Stimulated activated CD8-positive, alpha-beta memory T cell treated with anti-CD3 and anti-CD28 coated beads, Interleukin-4, amount 100 ng/mL, for 24 hours (primary cell): ENCODE results near the gene CLIP3.
A peak's percentile ranks its signal among the peaks of the same experiment; 100 is the strongest.

Experiments used
- DNase-seq: peaks from one replicate; pipeline ENCODE4 v3.0.0-alpha.2; 2020; ENCODE audit warnings: low read depth

CLIP3 gene

DNA sequence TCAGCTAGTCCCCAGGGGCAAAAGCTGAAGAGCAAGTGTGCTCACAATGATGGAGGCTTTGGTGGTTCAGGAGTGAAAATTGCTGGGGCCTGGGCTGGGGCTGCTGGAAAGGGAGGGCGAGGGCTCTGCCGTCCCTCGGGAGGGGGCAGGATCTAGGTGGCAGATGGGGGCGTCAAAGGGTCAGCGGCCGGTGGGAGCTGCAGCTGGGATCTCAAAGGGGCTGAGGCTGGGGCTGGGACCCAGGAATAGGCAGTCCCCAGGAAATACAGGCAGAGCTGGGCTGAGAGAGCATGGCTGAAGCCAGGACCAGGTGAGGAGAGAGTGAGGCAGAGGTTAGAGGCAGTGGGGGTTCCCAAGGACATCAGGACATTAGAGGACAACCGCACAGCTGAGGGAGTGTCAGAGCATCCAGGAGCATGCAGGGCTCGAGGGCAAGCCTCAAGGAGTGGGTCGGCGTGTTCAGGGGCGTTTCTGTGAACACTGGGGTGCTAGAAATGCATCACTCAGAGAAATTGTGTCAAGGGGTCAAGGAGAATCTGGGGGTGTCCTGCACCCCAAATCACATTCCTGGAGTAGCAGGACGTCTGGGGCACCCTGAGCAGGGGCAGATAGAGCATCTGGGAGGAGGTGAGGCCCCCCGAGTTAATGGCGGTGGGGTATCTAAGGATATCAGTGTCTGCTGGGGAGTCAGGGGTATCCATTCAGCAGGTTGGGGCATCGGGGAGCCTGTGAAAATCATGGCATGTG, 22.9 kb downstream of the CLIP3 start:
- DNase-seq: no peak

DNA sequence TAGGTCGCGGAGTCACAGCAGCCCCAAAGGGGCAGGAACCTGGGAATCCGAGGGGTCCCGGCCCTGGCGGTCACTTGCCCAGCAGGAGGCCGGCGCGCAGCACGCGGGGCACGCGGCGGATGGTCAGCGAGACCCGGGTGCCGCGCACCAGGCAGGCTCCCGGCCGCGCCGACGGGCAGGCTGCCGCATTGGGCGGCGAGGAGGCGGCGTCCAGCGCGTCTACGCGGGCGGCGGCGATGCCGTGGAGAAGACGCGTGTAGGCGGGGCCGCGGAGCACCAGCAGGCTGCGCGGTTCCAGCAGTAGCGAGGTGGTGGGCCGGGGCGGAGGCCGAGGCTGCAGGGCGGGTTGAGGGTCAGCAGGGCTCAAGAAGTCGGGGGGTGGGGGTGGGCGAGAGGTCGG, 23.5 kb downstream of the CLIP3 start:
- peak; percentile 34 for DNase-seq

DNA sequence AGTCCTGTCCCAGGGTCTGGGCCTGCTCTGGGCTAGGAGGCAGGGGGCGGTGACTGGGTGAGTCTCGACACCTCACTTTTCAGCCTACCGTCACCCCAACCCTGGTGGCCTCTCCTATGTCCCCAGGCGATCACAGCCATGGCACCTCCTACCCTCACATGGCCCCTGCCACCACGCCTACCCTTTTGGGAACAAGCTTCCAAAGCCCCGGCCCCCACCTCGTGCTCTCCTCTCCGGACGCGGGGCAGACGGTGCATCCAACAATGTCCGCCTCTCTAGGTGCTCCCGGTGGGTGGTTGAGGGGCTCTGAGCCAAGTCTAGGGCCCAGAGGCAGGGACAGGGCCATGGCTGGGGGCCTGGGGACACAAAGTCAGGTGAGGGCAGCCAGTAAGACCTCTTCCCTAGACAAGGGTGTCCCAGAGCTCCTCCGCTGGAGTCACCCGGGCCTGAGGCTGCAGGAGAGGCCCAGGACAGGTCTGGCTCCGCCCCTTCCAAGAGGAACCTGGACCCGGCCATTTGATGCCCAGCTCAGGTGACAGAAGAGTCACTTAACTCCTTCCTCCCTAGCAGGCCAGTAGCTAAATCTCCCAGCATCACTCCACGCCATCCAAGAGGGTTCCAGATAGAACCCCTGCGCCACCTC, 24.2 kb downstream of the CLIP3 start, which contains the start of gene SYNE4:
SYNE4 (minus strand) TSS at position 478 of the 643 bp plus-strand sequence; CDS start at position 346, 132 bp downstream.
- no peak for DNase-seq

DNA sequence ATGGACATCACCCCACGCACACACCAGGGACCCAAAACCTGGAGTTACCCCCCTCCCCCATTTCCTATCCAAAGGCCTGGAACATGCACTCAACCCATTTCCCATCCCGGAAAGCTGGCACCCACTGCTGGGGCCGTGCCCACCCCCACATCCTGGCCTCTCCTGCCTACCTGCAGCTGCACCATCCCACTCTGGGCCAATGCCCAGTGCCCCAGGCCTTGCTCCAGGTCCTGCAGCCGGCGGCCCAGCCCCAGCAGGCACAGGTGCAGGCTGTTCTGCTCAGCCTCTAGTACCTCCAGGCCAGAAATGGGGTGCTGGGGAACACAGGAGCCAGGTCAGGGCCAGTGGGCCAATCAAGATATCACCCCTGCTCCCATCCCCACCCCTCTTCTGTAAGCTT, 25.7 kb downstream of the CLIP3 start:
- DNase-seq: no peak

DNA sequence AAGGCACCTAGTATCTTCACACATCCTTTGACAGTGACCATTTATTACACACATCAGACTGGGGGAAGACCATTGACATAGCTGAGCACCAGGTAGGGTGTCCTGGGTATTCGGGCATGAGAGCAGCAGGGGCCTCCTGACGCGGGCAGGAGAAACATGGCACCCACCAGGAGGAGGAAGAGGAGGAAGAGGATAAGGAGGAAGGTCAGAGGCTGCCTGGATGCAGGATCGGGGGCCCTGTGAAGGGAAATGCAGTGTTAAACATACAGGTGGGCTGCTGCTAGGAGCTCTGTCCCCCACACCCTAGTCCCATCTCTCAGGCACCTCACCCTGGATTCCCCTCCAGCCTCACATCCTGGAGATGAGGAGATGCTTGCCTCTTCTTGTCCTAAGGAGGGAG, 29.4 kb downstream of the CLIP3 start:
- no peak for DNase-seq

DNA sequence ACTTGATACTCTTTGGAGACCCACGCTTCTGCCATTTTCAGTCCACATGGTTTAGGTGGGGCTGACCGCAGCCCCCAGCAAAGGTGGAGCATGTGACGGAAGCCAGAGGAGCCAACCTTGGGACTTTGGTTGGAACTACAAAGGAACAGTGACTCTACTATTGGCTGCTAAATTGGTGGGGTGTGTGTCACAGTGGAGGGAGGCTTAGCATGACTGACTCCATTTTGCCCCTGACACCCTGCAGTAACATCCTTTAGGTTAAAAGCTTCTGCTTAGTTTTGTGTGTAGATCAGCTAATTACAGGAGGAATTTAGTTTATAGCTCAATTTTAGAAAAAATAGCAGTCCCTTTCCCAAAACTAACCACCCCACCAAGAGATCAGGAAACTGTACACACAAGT, 31.1 kb downstream of the CLIP3 start:
- no peak for DNase-seq

DNA sequence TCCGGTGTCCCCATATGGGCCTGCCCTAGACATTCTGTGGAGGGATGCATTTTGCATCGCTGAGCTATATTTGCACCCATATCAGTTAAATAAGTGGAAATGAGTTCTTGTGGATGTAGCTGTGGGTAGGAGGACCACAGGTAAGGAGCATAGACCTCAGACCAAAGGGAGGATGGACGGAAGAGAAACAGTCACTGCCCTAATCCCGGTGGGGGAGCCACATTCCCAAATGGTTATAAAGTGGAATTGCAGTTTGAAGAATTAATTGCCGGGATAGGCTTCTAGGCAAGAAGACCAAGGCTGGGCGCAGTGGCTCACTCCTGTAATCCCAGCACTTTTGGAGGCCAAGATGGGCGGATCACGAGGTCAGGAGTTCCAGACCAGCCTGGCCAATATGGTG, 35.9 kb downstream of the CLIP3 start:
- DNase-seq: no peak

DNA sequence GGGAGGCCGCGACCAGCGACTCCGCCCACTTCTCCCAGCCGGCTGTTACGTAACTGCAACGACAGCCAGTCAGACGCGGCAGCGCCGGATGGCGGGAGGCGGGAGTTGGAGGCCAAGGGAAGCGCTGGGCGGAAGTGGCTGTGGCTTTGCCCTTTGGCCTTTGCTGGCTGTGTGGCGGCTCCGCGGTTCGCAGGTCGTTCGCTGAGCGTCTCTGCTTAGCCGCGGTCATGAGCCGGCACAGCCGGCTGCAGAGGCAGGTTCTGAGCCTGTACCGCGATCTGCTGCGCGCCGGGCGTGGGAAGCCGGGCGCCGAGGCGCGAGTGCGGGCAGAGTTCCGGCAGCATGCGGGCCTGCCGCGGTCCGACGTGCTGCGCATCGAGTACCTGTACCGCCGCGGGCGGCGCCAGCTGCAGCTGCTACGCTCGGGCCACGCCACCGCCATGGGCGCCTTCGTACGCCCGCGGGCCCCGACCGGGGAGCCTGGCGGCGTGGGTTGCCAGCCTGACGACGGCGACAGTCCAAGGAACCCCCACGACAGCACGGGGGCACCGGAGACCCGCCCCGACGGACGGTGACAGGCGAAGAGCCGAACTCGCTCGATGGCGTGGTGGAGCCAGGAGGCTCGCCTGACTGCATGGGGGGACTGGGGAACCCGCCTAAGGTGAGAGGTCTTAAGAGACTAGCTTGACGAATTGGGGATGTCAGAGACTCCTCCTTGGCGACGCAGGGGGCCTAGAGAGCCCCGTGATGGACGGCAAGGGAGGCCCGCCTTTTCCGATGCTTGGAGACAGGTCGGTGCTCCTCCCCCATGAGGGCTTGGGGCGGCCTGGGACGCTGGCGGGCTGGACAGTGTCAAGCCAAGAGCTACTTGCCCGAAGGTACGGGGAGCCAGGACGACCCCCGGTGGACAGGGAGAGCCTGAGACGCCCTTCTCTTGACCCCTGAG, 37.4 kb downstream of the CLIP3 start, which contains the start of gene SDHAF1:
SDHAF1 (plus strand) TSS at position 141 of the 946 bp plus-strand sequence; CDS start at position 228, 87 bp downstream.
- DNase-seq: peak; percentile 94

DNA sequence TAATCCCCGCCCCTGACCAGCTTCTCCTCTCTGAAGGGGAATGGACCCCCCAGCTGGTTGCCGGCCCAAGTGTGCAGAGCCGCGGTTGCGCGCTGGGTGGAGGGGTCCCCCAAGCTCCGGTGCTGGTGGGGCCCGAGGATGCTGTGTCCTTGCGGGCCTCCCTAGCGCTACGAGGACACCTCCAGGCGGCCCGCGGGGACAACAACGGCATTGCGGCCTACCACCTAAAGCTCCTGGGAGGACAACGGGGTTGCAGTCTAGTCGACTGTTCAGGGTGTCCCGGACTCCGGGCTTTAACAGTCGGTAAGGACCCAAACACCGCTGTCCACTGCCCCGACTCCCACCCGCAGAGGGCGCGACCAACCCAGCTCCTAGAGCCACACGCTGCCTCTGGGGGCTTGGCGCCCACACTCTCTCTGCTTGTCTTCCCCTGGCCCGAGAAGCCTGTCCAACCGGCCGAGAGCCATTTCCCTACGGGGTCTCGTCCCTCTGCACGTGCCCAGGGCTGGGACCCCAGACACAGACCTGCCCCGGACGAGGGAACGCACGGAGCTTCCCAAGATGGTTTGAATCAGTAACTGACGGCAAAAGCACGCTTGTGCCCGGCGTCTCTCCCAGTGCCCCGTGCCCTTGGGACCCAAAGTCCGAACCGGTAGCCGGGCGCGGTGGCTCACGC, 38.6 kb downstream of the CLIP3 start:
- no peak for DNase-seq

DNA sequence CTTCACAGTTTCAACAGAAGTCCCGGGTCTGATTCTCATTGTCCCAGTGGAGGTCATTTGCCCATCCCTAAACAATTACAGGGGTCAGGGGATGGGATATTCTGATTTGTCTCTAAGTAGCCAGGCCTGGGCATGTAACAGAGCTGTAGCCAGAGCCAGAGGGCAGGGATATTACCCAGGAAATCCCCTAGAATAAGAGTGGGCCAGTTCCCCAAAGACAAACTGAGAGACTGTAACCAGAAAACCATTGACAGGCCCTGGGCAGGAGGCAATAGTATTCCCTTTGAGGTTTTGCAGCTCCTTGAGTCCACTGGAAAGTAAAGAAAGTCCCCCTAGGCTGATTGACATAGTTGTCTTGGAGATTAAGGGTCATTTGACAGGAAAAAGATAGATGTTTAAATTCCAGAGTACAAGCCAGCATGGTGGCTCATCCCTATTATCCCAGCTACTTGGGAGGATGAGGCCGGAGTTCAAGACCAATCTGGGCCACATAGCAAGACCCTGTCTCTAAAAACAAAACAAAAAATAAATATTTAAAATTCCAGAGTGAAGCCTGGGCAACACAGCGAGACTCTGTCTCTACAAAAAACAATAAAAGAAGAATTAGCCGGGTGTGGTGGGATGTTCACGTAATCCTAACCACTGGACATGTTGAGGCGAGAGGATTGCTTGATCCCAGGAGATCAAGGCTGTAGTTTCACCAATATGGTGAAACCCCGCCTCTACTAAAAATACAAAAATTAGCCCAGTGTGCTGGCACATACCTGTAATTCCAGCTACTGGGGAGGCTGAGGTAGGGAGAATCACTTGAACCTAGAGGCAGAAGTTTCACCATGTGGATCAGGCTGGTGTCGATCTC, 39.5 kb downstream of the CLIP3 start:
- no peak for DNase-seq

DNA sequence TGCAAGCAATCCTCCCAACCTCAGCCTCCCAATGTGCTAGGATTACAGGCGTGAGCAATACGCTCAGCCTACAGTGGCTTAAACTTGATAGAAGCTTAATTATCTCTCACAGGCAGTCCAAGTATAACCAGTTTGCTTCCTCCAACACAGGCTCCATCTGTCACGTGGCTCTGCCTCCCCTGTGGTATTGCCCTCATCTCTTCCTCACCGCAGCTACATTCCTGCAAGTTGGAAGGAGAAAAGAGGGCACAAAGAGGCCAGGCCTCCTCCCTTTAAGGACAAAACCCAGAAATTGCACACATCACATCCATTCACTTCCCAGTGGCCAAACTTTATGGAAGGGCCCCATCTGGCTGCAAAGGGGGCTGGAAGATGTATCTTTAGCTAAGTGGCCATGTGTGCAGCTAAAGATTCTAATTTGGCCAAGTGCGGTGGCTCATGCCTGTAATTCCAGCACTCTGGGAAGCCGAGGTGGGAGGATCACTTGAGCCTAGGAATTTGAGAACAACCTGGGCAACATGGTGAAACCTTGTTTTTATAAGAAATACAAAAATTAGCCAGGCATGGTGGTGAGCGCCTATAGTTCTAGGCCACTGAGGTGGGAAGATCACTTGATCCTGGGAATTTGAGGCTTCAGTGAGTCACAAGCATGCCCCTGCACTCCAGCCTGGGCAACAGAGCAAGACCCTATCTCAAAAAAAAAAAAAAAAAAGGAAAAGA, 40.8 kb downstream of the CLIP3 start:
- no peak for DNase-seq

DNA sequence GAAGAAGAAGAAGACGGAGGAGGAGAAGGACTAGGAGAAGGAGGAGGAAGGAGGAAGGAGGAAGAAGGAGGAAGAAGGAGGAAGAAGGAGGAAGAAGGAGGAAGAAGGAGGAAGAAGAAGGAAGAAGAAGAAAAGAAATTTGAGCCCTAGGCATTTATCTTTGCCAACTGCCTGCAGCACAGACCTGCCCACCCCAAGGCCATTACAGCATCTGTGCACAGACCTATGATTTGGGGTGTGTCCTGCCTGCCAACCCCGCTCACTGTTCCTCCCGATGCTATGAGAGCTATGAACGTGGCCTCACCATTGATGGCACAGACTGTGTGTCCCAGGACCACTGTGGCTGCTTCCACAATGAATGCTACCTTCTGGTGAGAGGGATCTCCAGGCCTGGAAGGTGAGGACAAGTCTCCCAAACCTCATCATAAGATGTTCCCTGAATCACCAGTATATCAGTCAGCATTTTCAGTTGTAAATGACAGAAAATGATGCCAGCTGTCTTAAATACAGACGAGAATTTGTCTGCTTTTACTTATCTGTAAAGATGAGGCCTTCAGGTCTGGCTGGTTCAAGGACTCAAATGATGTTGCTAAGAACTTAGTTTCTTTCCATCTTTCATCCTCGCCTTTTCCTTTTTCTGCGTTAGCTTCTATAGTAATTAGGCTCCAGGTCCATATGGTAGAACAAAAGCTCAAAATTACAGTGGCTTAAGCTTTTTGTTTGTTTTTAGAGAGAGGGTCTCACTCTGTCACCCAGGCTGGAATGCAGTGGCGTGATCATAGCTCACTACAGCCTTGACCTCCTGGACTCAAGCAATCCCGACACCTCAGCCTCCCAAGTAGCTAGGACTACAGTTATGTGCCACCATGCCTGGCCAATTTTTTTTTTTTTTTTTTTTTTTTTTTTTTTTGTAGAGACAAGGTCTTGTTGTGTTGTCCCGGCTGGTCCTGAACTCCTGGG, 41.6 kb downstream of the CLIP3 start:
- DNase-seq: no peak

DNA sequence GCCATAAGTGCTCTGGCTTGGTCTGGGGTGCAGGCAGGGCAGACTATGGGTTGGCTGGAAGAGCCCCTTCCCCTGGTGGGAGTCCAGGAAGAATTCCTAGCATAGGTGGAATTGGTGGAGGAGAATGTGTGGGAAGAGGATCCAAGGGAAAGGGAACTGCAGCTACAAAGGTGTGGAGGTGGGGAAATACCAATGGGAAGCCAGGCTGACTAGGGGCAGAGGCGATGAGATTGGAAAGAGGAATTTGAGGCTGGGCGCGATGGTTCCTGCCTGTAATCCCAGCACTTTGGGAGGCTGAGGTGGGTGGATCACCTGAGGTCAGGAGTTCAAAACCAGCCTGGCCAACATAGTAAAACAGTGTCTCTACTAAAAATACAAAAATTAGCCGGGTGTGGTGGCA, 42.5 kb downstream of the CLIP3 start:
- no peak for DNase-seq

DNA sequence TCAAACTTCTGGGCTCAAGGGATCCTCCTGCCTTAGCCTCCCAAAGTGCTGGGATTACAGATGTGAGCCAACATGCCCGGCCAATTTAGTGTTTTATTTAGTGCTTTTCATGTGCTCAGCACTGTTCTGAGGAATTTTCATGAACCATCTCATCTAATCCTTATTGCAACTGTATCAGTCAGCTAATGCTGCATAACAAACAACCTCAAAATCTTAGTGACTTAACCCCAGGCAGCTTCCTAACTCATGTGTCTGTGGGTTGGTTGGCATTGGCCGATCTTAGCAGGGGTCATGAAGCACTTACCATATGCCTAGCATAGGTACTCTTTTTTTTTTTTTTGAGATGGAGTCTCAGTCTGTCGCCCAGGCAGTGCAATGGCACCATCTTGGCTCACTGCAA, 43.8 kb downstream of the CLIP3 start:
- no peak for DNase-seq

DNA sequence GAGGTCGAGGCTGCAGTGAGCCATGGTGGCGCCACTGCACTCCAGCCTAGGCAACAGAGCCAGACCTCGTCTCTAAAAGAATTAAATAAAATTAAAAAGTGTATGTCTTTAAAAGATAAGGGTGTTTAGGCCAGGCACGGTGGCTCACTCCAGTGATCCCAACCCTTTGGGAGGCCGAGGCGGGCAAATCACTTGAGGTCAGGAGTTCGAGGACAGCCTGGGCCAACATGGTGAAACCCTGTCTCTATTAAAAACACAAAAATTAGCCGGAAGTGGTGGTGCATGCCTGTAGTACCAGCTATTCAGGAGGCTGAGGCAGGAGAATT, 45.1 kb downstream of the CLIP3 start:
- no peak for DNase-seq

DNA sequence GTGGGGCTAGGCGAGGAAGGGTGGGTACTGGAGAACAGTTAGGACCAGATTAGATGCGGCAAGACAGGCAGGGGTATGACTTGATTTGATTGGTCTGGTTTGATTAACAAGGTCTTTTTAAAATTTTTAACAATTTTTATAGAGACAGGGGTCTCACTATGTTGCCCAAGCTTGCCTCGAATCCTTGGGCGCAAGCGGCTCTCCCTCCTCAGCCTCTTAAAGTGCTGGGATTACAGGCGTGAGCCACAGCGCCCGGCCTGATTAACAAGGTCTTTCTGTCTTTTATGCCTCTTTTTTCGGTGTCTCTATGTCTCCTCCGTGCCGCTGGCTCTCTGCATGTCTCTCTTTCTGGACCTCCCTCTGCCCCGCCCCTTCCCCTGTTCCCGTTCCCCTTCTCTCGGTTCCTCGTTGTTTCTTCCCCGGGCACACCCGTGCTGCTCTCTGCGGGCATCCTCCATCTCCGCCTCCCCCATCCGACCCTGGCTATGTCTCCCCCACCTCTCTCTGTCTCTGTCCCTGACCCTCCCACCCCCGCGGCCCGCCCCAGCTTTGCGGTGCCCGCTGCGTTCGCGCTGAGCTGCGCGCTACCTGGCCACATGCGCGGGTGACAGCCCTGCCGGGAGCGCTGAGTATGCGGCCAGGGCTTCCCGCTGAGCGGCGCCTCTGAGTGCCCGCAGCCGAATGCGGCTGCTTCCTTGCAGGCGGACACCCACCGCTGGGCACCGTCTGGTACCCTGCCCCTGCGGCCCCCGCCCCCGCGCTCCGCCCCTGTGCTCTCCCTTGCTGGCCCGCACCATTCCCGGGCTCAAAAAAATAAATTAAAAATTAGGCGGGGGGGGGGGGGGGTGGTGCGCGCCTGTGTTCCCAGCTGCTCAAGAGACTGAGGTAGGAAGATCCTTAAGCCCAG, 45.8 kb downstream of the CLIP3 start:
- peak; percentile 19 for DNase-seq

DNA sequence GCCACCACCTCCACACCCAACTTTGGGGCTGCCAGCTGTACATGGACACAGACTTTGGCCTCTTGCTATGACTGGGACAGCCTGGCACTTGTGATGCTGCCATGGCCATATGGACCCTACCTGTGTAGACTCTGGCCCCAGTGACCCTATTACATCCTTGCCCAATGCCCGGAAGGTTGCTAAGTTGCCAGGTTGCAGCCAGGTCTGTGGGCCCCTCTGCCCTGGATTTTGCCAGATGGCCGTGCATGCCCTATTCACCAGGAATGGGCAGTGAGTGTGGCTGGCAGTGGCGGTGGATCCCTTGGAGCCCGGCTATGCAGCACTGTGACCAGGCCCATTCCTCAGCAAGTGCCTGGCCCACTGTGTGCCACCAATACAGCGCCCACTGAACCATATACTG, 46.6 kb downstream of the CLIP3 start:
- no peak for DNase-seq

DNA sequence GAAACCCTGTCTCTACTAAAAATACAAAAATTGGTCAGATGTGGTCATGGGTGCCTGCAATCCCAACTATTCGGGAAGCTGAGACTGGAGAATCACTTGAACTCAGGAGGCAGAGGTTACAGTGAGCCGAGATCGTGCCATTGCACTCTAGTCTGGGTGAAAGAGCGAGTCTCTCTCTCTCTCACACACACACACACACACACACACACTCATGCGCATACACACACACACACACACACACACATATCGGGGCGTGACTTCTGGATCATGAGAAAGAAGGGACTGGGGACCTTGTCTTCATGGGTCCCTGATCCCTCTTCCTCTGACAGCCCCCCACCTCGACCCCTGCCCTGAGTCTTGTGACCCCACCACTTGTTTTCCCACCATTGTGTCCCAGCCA, 49.5 kb downstream of the CLIP3 start:
- no peak for DNase-seq
